Prostate gland (tissue), 2 donors: ENCODE measurements around the gene FAIM2. TPM values are rescaled to one million over a fixed set of nuclear protein-coding genes. Genes with fewer than 3 reads are reported as not detected.
A peak's percentile ranks its signal among the peaks of the same experiment; 100 is the strongest.

Experiments
- DNase-seq: peaks from one replicate; pipeline ENCODE4 v3.0.0-alpha.2; 2019; ENCODE audit warnings: low spot score
- H3K27ac ChIP-seq, 2 donors: fragments of 200-600 bp; sonication (generic); 2 replicates each; pipeline ENCODE4 v1.5.1; 2017 to 2019
- H3K27me3 ChIP-seq: fragments of 200-600 bp; sonication (generic); replicated peaks from 2 replicates; pipeline ENCODE4 v1.5.1; 2019; ENCODE audit not compliant: insufficient read depth
- H3K36me3 ChIP-seq, 2 donors: fragments of 200-600 bp; sonication (generic); 1 replicate in 1 of 2; 2 replicates in 1 of 2; pipeline versions ENCODE4 v1.5.1 to v1.8.1; 2017 to 2019
- H3K4me1 ChIP-seq: fragments of 200-600 bp; sonication (generic); replicated peaks from 2 replicates; pipeline ENCODE4 v1.5.1; 2019
- H3K4me3 ChIP-seq, 2 donors: fragments of 200-600 bp; sonication (generic); 2 replicates each; pipeline ENCODE4 v1.5.1; 2017 to 2019
- H3K9me3 ChIP-seq: fragments of 200-600 bp; sonication (generic); 2 replicates; pipeline ENCODE4 v1.5.1; 2017
- POLR2A ChIP-seq: fragments of 450-650 bp; IDR thresholded peaks from one replicate; pipeline ENCODE4 v1.6.1; 2016; ENCODE audit warnings: antibody characterized with exemption, mild to moderate bottlenecking
- POLR2AphosphoS5 ChIP-seq: sonication (generic); formaldehyde crosslinking; IDR thresholded peaks from one replicate; pipeline ENCODE4 v1.6.1; 2017; ENCODE audit warnings: antibody characterized with exemption
- WGBS: methylation state at CpG from one replicate; pipeline ENCODE4 v1.1.5; 2018; 5-methylcytosine and 5-hydroxymethylcytosine counted together
- intact Hi-C: fragments of 100-400 bp; cut with DNase I; formaldehyde crosslinking; loops from one replicate; pipeline ENCODE4 v1.14.2; 2022
- total RNA-seq, 2 donors: library from RNA; depleted of rRNA; stranded (reverse); fragments of >200 nt; gene quantifications; one replicate each; pipeline ENCODE4 v1.1.0, GENCODE V29; 2016
- TF ChIP-seq, protein P1 (sequence below), 4 experiments: fragments of 200-600 bp in 2 of 4; fragments of 450-650 bp in 2 of 4; sonication (generic) in 2 of 4; IDR thresholded peaks; 1 replicate in 3 of 4; 2 replicates in 1 of 4; pipeline ENCODE4 v1.5.1; 2016 to 2019; ENCODE audit warnings: antibody characterized with exemption in 4 of 4, mild to moderate bottlenecking in 2 of 4, moderate library complexity in 2 of 4

Gene FAIM2
- 10 to 100 TPM in 1 of 2 donors, 1 to 10 TPM in 1; 2.8 to 12.0 TPM for total RNA-seq

DNA sequence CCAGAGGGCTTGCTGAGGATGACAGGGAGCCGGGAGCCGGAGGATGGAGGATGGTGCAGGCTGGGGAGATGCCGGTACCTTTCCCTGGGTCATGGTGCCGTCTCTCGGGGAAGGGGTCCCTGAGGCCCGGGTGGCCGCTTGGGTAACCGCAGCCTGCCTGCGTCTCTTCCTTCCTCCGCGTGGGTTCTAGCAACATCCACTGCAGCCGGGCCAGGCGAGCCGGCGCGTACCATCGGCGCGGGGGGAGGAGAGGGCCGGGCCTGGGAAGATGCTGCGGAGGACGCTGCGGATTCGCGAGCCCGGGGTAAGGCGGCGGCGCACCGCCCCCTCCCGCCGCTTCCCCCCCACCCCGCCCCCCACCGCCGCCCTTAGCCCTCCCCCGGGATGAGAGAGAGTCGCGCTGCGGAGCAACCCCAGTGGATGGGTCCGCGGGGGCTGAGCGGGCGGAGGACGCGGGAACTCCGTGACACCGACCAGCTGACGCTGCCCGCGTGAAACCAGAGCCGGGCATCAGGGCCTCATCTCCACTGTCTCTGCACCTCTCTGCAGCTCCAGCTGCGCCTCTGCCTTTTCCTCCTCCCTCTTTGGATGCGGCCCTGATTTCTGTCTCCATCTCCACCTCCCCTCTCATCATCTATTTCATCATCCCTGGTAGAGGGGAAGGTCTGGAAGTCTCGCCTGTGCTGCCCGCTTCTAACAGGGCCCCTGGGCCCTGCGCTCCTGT is at the start of gene FAIM2:
TSS of gene FAIM2 (minus strand) at position 201 of the 724 bp plus-strand sequence. CDS start at position 93, 108 bp downstream.
- peak within 1 kb of the TSS; percentile 7 to 22 for H3K4me3 ChIP-seq
- no peak for DNase-seq
- intact Hi-C loops = no loop called here
- TF ChIP-seq, protein P1, sequence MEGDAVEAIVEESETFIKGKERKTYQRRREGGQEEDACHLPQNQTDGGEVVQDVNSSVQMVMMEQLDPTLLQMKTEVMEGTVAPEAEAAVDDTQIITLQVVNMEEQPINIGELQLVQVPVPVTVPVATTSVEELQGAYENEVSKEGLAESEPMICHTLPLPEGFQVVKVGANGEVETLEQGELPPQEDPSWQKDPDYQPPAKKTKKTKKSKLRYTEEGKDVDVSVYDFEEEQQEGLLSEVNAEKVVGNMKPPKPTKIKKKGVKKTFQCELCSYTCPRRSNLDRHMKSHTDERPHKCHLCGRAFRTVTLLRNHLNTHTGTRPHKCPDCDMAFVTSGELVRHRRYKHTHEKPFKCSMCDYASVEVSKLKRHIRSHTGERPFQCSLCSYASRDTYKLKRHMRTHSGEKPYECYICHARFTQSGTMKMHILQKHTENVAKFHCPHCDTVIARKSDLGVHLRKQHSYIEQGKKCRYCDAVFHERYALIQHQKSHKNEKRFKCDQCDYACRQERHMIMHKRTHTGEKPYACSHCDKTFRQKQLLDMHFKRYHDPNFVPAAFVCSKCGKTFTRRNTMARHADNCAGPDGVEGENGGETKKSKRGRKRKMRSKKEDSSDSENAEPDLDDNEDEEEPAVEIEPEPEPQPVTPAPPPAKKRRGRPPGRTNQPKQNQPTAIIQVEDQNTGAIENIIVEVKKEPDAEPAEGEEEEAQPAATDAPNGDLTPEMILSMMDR (IDR thresholded peaks at IDR 0.05) = no peak
- TF ChIP-seq POLR2AphosphoS5 = no peak
- TF ChIP-seq POLR2A = no peak
- H3K9me3 ChIP-seq = no peaks in the 10 kb centered on the region
- no peaks in the 10 kb centered on the region for H3K27me3 ChIP-seq
- no peaks in the 10 kb centered on the region for H3K36me3 ChIP-seq
- WGBS = 4% methylated on average over 55 of the region's 56 CpGs
- no peaks in the 10 kb centered on the region for H3K4me1 ChIP-seq
- peak within 1 kb of the TSS; percentile 1 to 27 for H3K27ac ChIP-seq

DNA sequence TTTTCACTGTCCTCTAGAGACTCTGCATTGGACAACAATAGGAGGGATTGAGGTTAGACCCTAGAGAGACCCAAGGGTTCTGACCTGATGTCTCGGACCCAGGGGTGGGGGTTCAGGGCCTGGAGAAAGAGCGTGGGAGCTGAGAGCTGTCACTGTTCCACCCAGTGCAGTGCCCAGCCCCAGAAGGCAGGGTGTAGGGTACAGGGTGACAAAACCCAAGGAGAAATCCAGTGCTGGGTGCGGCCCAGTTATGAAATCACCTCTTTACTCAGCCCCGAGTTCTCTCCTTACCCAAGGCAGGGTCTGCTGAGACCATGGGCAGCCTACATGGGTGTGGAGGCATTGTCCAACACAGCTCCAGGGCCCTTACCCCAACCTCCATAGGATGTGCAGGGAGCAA is 49.5 kb upstream of the FAIM2 start:
- Histone ChIP-seq H3K9me3 (no peaks in the 10 kb centered on the region), H3K36me3 (no peaks in the 10 kb centered on the region), H3K27ac (no peak overlapping the region), H3K4me1 (no peaks in the 10 kb centered on the region), H3K27me3 (no peaks in the 10 kb centered on the region), H3K4me3 (no peak overlapping the region)
- DNase-seq = no peak
- intact Hi-C loops = no loop called here
- TF ChIP-seq POLR2A = no peak
- TF ChIP-seq, protein P1 (IDR thresholded peaks at IDR 0.05) = no peak
- no peak for TF ChIP-seq POLR2AphosphoS5
- WGBS = 97% methylated on average over 4 of the region's 4 CpGs

DNA sequence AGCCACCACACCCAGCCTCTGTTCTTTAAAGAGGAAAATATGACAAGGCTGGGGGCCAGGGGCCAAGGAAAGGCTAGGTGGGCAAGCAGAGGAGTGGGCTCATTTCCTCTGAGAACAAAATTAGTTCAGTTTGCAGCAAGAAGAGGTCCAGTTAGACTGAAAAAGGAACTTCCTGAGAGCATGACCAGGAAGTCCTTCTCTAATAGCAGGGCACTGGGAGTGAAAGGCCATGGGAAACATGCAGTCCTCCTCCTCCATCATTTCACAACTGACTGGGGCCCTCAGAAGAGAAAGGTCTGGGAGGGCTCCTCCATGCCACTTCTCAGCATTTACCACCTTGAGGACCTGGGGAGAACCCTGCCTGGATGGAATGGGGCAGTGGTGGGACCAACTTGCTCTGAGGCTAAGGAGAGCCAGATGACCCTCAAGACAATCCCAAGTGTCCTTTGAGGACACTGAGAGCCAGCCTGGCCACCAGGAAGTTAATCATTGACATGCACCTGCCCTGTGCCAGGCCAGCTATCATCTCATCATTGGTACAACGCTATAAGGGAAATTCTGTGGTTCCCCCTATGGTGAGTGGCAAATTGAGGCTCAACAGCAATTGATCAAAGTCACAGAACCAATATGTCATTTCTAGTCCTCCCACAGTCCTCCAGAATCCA is 48.8 kb upstream of the FAIM2 start:
- intact Hi-C loops = no loop called here
- 82% methylated on average over 1 of the region's 1 CpG for WGBS
- H3K27me3 ChIP-seq = no peaks in the 10 kb centered on the region

DNA sequence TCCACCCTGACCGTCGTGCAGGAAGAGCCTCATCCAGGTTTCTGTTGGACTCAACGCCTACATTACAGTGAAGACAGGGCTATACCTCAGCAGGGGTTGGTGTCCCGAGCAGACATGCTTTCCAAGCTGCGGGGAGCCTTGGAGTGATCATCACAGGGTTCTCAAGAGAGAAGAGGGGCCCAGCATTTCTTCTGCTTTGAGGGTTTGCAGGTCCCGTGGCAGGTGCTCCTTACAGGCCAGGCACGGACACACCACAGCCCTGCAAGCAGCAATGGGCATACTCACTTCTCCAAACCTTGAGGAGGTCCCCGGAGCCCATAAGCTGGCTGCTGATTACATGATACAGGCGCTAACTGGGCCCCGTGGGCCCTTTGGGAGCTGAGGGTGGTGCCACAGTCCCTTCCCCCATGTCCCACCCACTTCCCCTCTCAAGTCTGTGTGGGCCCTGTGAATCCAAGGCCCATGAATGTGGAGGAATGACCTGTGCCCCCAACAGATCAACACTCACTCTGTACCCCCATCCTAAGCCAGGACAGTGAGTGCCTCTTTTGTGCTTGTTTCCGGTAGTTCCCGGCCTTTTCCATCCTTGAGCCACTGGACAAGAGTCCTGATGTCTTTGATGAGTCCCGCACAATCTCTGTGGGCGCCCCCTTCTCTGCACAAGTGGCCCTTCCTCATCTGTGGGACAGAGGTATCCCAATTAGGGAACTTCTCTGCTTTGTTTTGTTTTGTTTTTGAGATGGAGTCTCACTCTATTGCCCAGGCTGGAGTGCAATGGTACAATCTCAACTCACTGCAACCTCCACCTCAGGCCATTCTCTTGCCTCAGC is 47.9 kb upstream of the FAIM2 start:
- H3K27ac ChIP-seq = no peak overlapping the region
- intact Hi-C loops = no loop called here
- H3K27me3 ChIP-seq = no peaks in the 10 kb centered on the region
- H3K4me1 ChIP-seq = no peaks in the 10 kb centered on the region
- TF ChIP-seq POLR2A = no peak
- TF ChIP-seq, protein P1 (IDR thresholded peaks at IDR 0.05) = no peak
- no peak for TF ChIP-seq POLR2AphosphoS5
- no peak overlapping the region for H3K4me3 ChIP-seq
- H3K9me3 ChIP-seq = no peaks in the 10 kb centered on the region
- H3K36me3 ChIP-seq = no peaks in the 10 kb centered on the region
- DNase-seq = no peak
- 83% methylated on average over 14 of the region's 14 CpGs for WGBS

More for the DNA sequence above, 48.8 kb upstream of the FAIM2 start:
- Histone ChIP-seq H3K4me1 (no peaks in the 10 kb centered on the region), H3K36me3 (no peaks in the 10 kb centered on the region), H3K9me3 (no peaks in the 10 kb centered on the region), H3K27ac (no peak overlapping the region), H3K4me3 (no peak overlapping the region)
- DNase-seq = no peak
- TF ChIP-seq, protein P1 (IDR thresholded peaks at IDR 0.05) = no peak
- TF ChIP-seq POLR2A = no peak
